GM23338 (cell line): ENCODE results near the gene PRCC. TPM values are rescaled to one million over a fixed set of nuclear protein-coding genes. Genes with fewer than 3 reads are reported as not detected.

Source experiments
- ATAC-seq: fragments of 200-7000 bp; cut with Tn5 transposase; 3 replicates; pipeline ENCODE4 v1.9.1; 2020
- DNase-seq: peaks from one replicate; pipeline ENCODE4 v3.0.0-alpha.2; 2015; ENCODE audit warnings: low spot score
- H2AFZ ChIP-seq: fragments of 200-600 bp; sonication (generic); 2 replicates; pipeline ENCODE4 v1.8.0; 2016; ENCODE audit warnings: antibody characterized with exemption, mild to moderate bottlenecking, moderate library complexity
- H3F3A ChIP-seq: fragments of 200-600 bp; sonication (generic); replicated peaks from 2 replicates; pipeline ENCODE4 v1.8.0; 2017; ENCODE audit warnings: antibody characterized with exemption, mixed run types, low read depth
- H3K27ac ChIP-seq: fragments of 200-600 bp; sonication (generic); 2 replicates; pipeline ENCODE4 v1.6.1; 2016; ENCODE audit warnings: low read depth
- H3K27me3 ChIP-seq: fragments of 200-600 bp; sonication (generic); 2 replicates; pipeline ENCODE4 v1.8.0; 2016; ENCODE audit warnings: mild to moderate bottlenecking, mixed run types, moderate library complexity; ENCODE audit not compliant: insufficient read depth
- H3K36me3 ChIP-seq: fragments of 200-600 bp; sonication (generic); 2 replicates; pipeline ENCODE4 v1.8.0; 2016; ENCODE audit warnings: mild to moderate bottlenecking; ENCODE audit not compliant: insufficient read depth
- H3K4me1 ChIP-seq: fragments of 200-600 bp; sonication (generic); 2 replicates; pipeline ENCODE4 v1.8.0; 2016; ENCODE audit warnings: mild to moderate bottlenecking, moderate library complexity; ENCODE audit not compliant: insufficient read depth
- H3K4me2 ChIP-seq: fragments of 200-600 bp; sonication (generic); 2 replicates; pipeline ENCODE4 v1.7.1; 2017; ENCODE audit warnings: mixed run types
- H3K4me3 ChIP-seq: fragments of 200-600 bp; sonication (generic); 2 replicates; pipeline ENCODE4 v1.6.1; 2016; ENCODE audit warnings: mixed run types
- H3K79me2 ChIP-seq: fragments of 200-600 bp; sonication (generic); replicated peaks from 2 replicates; pipeline ENCODE4 v1.8.0; 2017; ENCODE audit warnings: mild to moderate bottlenecking; ENCODE audit not compliant: insufficient read depth
- H3K9me2 ChIP-seq: fragments of 200-600 bp; sonication (generic); 2 replicates; pipeline ENCODE4 v1.8.0; 2017; ENCODE audit not compliant: insufficient read depth
- H4K20me1 ChIP-seq: fragments of 200-600 bp; sonication (generic); replicated peaks from 2 replicates; pipeline ENCODE4 v1.8.0; 2017; ENCODE audit warnings: mild to moderate bottlenecking; ENCODE audit not compliant: insufficient read depth
- H3K27ac Mint-ChIP-seq: 2 replicates; pipeline ENCODE4 v1.8.0; 2020; ENCODE audit warnings: inconsistent platforms, mild to moderate bottlenecking, moderate library complexity, mixed read lengths
- H3K27me3 Mint-ChIP-seq: 3 replicates; pipeline ENCODE4 v1.8.0; 2022; ENCODE audit warnings: low read depth, mild to moderate bottlenecking, moderate library complexity, mixed read lengths, inconsistent platforms; ENCODE audit not compliant: insufficient read depth, poor library complexity
- H3K36me3 Mint-ChIP-seq: 3 replicates; pipeline ENCODE4 v1.8.0; 2021; ENCODE audit warnings: low read depth, mild to moderate bottlenecking, inconsistent platforms, moderate library complexity, mixed read lengths
- H3K4me1 Mint-ChIP-seq: 3 replicates; pipeline ENCODE4 v1.8.0; 2020; ENCODE audit warnings: mild to moderate bottlenecking, inconsistent platforms, mixed read lengths
- H3K4me3 Mint-ChIP-seq: 3 replicates; pipeline ENCODE4 v1.8.0; 2021; ENCODE audit warnings: moderate library complexity, mild to moderate bottlenecking, inconsistent platforms, mixed read lengths
- H3K9me3 Mint-ChIP-seq: 3 replicates; pipeline ENCODE4 v1.8.0; 2020; ENCODE audit warnings: moderate library complexity, mild to moderate bottlenecking, inconsistent platforms, mixed read lengths
- CTCF ChIP-seq, 2 experiments: fragments of 200-600 bp in 1 of 2; sonication (generic) in 1 of 2; conservative IDR thresholded peaks; 2 replicates each; pipeline versions ENCODE4 v1.5.1 to v1.6.1; 2016 to 2017; ENCODE audit warnings: antibody characterized with exemption in 2 of 2, low read depth in 2 of 2, mild to moderate bottlenecking in 2 of 2, moderate library complexity in 1 of 2
- EZH2 ChIP-seq: fragments of 200-600 bp; sonication (generic); IDR thresholded peaks from one replicate; pipeline ENCODE4 v1.8.0; 2017; ENCODE audit warnings: antibody characterized with exemption, mild to moderate bottlenecking, low read depth; ENCODE audit not compliant: unreplicated experiment
- EZH2phosphoT487 ChIP-seq: fragments of 200-600 bp; sonication (generic); IDR thresholded peaks from one replicate; pipeline ENCODE4 v1.8.1; 2018; ENCODE audit warnings: antibody characterized with exemption; ENCODE audit not compliant: unreplicated experiment
- JUNB ChIP-seq: IDR thresholded peaks from one replicate; pipeline ENCODE4 v1.6.1; 2016; ENCODE audit warnings: antibody characterized with exemption; ENCODE audit not compliant: unreplicated experiment
- STAT1 ChIP-seq: IDR thresholded peaks from one replicate; pipeline ENCODE4 v1.6.1; 2016; ENCODE audit warnings: antibody characterized with exemption; ENCODE audit not compliant: unreplicated experiment
- ZNF114 ChIP-seq: fragments of 250-450 bp; sonication (Bioruptor Pico); IDR thresholded peaks from 2 replicates; pipeline ENCODE4 v1.5.0; 2020; ENCODE audit warnings: mild to moderate bottlenecking, moderate library complexity
- ZNF331 ChIP-seq: fragments of 250-450 bp; sonication (Bioruptor Pico); IDR thresholded peaks from 2 replicates; pipeline ENCODE4 v1.5.0; 2020; ENCODE audit warnings: low read depth, mild to moderate bottlenecking, moderate library complexity
- ZNF462 ChIP-seq: fragments of 250-450 bp; sonication (Bioruptor Pico); IDR thresholded peaks from 2 replicates; pipeline ENCODE4 v1.5.0; 2020; ENCODE audit warnings: mild to moderate bottlenecking, moderate library complexity
- polyA plus RNA-seq: library from polyadenylated mRNA; unstranded; fragments of >200 nt; fragmentation: Nextera tagmentation; extraction: Ambion mirVana; gene quantifications from 2 replicates; pipeline ENCODE4 v1.2.1, GENCODE V29; 2016
- total RNA-seq: library from RNA; depleted of rRNA; stranded (reverse); fragments of >200 nt; shearing (Covaris generic); gene quantifications from 2 replicates; pipeline ENCODE4 v1.2.3, GENCODE V29; 2014

The PRCC gene
- total and polyA plus RNA-seq, 2 experiments from 2014 or later, result 66.2 to 72.9 TPM

GRCh38 chr1:156809281-156809680, 41.9 kb downstream of the PRCC start (continued):
- no peak for TF ChIP-seq ZNF462 (CRISPR knock-in tag)

- H3K9me3 Mint-ChIP-seq, result no peaks in the 10 kb centered on the region
- no peak for ATAC-seq
- 0 out of 2 replicates have a peak, but pooled peaks cover 10% of the 10 kb centered on the region for H3F3A ChIP-seq
- peaks cover 15% of the 10 kb centered on the region for H3K4me1 ChIP-seq
- no peaks in the 10 kb centered on the region for H3K36me3 ChIP-seq
- H3K36me3 Mint-ChIP-seq, result peaks cover 4% of the 10 kb centered on the region; the same call in 2 of the 3 replicates
- H3K79me2 ChIP-seq, result no peaks in the 10 kb centered on the region
- no peak for DNase-seq
- no peak overlapping the region for H3K4me3 Mint-ChIP-seq
- H3K4me2 ChIP-seq, result no peak overlapping the region
- no peak overlapping the region for H3K27ac ChIP-seq
- H2AFZ ChIP-seq, result no peak overlapping the region
- H3K27me3 Mint-ChIP-seq, result peaks cover 40% of the 10 kb centered on the region
- peaks cover 4% of the 10 kb centered on the region for H4K20me1 ChIP-seq
- H3K27ac Mint-ChIP-seq, result no peak overlapping the region
- no peaks in the 10 kb centered on the region for H3K9me2 ChIP-seq
- H3K27me3 ChIP-seq, result peaks cover 30% of the 10 kb centered on the region
- no peak overlapping the region for H3K4me3 ChIP-seq
- peaks cover 28% of the 10 kb centered on the region for H3K4me1 Mint-ChIP-seq
- TF ChIP-seq CTCF (conservative IDR thresholded peaks at IDR 0.05; ENCODE audit: low read depth in 2 of 2), result no peak
- no peak for TF ChIP-seq EZH2
- TF ChIP-seq STAT1, result no peak
- TF ChIP-seq ZNF114 (CRISPR knock-in tag), result no peak
- TF ChIP-seq EZH2phosphoT487, result no peak
- no peak for TF ChIP-seq JUNB
- no peak for TF ChIP-seq ZNF331 (CRISPR knock-in tag)
Observed at GRCh38 chr1:156809711-156810366, 42.5 kb downstream of the PRCC start.
